ENCODE results near the gene CCDC137.

DNA sequence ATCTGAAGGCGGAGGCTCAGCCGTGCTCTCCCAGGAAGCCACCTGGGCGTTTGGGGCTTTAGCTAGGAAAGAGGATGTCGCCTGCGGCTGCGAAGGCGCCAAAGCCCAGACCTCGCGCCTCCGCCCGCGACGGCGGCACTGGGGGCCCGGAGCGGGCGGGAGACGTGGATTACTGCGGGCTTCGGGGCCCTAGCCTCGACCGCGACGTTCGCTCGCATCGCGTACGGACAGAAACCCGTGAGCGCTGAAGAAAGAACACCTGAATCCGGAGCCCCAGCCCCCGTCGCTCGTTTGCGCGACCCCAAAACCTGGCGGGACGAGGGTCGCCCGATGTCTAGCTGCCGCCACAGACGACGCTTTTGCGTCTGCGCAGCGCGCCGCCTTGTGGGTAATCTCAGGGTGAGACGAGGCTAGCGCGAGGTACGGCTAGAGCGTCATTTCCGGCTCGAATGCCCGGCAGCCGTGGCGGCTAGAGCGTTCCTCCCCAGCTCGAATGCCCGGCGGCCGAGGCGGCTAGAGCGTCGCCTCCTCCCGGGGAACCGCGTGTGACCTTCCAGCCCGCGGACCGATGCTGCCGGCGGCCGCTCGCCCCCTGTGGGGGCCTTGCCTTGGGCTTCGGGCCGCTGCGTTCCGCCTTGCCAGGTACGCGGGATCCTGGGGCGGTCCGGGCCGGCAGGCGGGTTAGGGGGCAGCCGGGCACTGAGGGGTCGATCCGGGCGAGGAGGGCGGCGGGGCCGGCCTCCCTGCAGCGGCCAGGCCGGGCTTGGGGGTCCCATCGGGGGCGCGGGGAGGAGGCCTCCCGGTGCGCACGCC lies 36.6 kb downstream of the CCDC137 start, which contains the start of gene MRPL12:
- TF ChIP-seq, protein P1, sequence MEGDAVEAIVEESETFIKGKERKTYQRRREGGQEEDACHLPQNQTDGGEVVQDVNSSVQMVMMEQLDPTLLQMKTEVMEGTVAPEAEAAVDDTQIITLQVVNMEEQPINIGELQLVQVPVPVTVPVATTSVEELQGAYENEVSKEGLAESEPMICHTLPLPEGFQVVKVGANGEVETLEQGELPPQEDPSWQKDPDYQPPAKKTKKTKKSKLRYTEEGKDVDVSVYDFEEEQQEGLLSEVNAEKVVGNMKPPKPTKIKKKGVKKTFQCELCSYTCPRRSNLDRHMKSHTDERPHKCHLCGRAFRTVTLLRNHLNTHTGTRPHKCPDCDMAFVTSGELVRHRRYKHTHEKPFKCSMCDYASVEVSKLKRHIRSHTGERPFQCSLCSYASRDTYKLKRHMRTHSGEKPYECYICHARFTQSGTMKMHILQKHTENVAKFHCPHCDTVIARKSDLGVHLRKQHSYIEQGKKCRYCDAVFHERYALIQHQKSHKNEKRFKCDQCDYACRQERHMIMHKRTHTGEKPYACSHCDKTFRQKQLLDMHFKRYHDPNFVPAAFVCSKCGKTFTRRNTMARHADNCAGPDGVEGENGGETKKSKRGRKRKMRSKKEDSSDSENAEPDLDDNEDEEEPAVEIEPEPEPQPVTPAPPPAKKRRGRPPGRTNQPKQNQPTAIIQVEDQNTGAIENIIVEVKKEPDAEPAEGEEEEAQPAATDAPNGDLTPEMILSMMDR (IDR thresholded peaks at IDR 0.05), result peak in 3 of 4 experiments; percentile 24 to 74 (median 57)
- TF ChIP-seq POLR2A (IDR thresholded peaks at IDR 0.05) (peak; percentile 84), POLR2AphosphoS5 (IDR thresholded peaks at IDR 0.05) (peak; percentile 99)

Data from prostate gland (tissue), 2 donors.